GM19463 (cell line): ENCODE data around the gene TCERG1L.

ENCODE experiments used
- ATAC-seq: cut with Tn5 transposase; IDR thresholded peaks from one replicate; pipeline ENCODE4 v1.9.1; 2021; ENCODE audit warnings: mild to moderate bottlenecking, moderate library complexity; ENCODE audit not compliant: unreplicated experiment

The TCERG1L gene

DNA sequence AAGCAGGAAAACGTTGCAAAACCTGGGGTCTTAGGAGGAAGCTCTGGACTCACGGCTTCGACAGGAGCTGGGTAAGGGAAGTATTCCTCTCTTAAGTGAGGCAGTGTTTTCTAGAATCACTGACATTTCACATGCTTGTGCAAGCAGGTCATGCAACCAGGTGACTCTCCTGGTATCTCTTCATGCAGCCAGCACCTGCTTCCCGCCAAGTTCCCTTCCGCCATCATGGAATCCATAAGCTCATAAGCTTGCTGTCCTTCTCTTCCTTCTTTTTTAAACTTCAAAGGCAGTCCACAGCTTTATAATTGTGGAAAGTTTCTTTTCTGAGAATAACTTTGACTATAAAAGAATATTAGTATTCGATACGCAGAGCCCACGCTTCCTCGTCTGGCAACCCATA, 256.1 kb downstream of the TCERG1L start:
- no peak for ATAC-seq

- ATAC-seq, result no peak
Observed at GRCh38 chr10:131053192-131053591, 258.3 kb downstream of the TCERG1L start.

- no peak for ATAC-seq
Observed at GRCh38 chr10:131050162-131050766, 261.3 kb downstream of the TCERG1L start.

DNA sequence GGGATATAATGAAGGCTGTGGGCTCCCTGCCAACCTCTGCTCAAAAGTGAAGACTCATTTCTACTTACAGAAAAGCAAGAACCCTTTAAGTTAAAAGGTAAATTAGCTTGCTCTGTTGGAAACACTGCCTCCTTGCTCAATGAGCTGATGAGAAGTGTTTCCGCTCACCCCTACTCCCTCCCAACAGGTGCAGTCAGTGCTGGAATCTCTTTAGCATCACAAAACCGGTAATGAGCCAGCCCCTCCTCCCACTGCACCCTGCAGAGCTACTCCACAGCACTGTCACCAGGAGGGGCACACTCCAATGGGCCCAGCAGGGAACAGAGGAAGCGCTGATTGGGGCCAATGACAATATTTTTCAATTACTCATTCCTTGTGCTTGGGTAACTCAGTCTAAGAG, 262.5 kb downstream of the TCERG1L start:
- no peak for ATAC-seq

DNA sequence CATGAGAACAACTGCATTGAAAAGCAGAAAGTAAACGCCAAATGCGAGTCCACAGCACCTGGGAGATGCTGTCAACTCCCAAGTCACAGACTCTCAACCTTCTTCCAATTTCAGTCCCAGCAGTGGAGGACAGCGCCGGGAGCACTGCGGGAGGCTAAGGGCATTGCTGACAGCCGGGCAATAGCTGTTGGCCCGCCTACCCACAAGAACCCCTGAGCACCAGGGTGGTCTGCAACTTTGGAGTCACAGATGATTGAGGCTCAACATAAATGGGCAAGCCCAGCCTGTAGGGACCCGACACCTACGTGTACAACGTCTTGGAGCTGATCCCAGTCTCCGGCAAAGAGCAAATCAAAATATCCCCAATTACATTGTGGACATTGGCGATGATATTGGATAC, 262.9 kb downstream of the TCERG1L start:
- ATAC-seq, result no peak

DNA sequence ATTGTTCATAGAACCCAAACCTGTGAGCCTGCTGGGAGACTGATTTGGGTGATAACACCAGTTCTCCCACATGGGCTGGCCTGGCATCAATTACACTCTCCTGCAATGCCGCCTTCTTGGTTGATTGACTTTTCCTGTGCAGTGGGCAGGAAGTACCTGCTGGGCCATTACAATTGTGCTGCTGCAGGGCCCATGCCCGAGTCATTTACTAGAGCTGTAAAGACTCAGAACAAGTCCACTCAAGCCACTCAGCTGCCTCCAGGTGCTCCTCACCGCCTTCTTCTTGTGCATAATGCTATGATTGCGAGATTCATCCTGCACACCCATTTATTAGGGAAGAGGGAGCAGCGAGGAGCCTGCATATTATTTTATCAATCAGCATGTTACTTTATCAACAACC, 264.0 kb downstream of the TCERG1L start:
- ATAC-seq, result no peak

- no peak for ATAC-seq
Observed at GRCh38 chr10:131046194-131046593, 265.3 kb downstream of the TCERG1L start.

DNA sequence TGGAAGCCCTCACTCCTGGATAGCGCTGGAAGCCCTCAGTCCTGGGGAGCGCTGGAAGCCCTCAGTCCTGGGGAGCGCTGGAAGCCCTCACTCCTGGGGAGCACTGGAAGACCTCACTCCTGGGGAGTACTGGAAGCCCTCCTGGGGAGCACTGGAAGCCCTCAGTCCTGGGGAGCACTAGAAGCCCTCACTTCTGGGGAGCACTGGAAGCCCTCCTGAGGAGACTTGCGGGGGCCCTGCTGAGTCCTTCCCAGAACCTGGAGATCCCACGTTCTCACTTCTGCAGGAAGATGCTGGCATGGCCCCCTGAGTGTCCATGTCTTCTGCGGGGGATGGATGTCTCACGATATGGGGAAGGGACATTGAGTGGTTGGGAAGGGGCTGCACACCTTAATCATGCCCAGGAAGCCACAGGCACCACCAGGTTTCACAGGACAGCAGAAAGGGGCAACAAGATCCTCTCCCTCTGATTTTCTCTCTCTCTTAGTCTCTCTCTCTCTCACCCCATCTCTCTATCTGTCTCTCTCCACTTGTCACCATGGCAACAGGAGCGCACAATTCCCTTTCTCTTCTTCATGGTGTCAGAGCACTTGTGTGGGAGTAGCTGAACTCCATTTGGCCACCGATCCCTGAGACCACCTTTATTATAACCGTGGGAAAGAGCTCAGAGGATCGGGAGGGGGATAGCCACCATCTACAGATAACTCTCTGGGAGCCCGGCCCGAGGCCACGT, 267.0 kb downstream of the TCERG1L start:
- ATAC-seq, result no peak

GRCh38 chr10:131043039-131043691, 268.4 kb downstream of the TCERG1L start:
- no peak for ATAC-seq
